Left lung (tissue), 10 donors: ENCODE data around the gene FPR2. TPM values are rescaled to one million over a fixed set of nuclear protein-coding genes. Genes with fewer than 3 reads are reported as not detected.

Source experiments
- ATAC-seq: fragments of 200-7000 bp; cut with Tn5 transposase; one replicate; pipeline ENCODE4 v1.9.1; 2020; ENCODE audit warnings: moderate library complexity
- DNase-seq, 4 donors: peaks; one replicate each; pipeline ENCODE4 v3.0.0-alpha.2; 2013 to 2020
- H3K27ac ChIP-seq, 2 donors: fragments of 200-600 bp; sonication (generic) in 1 of 2; one replicate each; pipeline versions ENCODE4 v1.5.0 to v1.8.0; 2020 to 2021
- H3K27me3 ChIP-seq, 2 donors: fragments of 200-600 bp; sonication (generic) in 1 of 2; one replicate each; pipeline versions ENCODE4 v1.5.0 to v1.8.0; 2020 to 2021
- H3K36me3 ChIP-seq, 2 donors: fragments of 200-600 bp; sonication (generic) in 1 of 2; one replicate each; pipeline versions ENCODE4 v1.5.0 to v1.8.0; 2020 to 2021
- H3K4me1 ChIP-seq, 2 donors: fragments of 200-600 bp; one replicate each; pipeline ENCODE4 v1.8.0; 2021
- H3K4me3 ChIP-seq, 2 donors: fragments of 200-600 bp; sonication (generic) in 1 of 2; one replicate each; pipeline versions ENCODE4 v1.5.0 to v1.8.0; 2020 to 2021; ENCODE audit warnings: mild to moderate bottlenecking in 1 of 2
- H3K9me3 ChIP-seq, 2 donors: fragments of 200-600 bp; sonication (generic) in 1 of 2; one replicate each; pipeline versions ENCODE4 v1.5.0 to v1.8.0; 2020 to 2021
- CTCF ChIP-seq, 2 donors: fragments of 200-600 bp; sonication (generic) in 1 of 2; IDR thresholded peaks; one replicate each; pipeline versions ENCODE4 v1.5.0 to v1.8.0; 2021; ENCODE audit warnings: antibody characterized with exemption in 2 of 2
- intact Hi-C, 2 donors: fragments of 100-400 bp; cut with DNase I; formaldehyde crosslinking; loops; one replicate each; pipeline versions ENCODE4 v1.11.2 to v1.14.2; 2022
- polyA plus RNA-seq, 6 donors: library from polyadenylated mRNA; unstranded; fragments of 120-200 nt; gene quantifications; one replicate each; pipeline ENCODE4 v1.2.1, GENCODE V29; 2013; ENCODE audit not compliant: insufficient read length in 6 of 6
- total RNA-seq, 2 donors: library from RNA; stranded (reverse); fragmentation: NEBNext Ultra II Directional; extraction: Animal tissue kit (Norgen Biotek cat#: 25700); gene quantifications; one replicate each; pipeline ENCODE4 v1.2.1, GENCODE V29; 2021
- donor health status: DM: no; HTN: yes; CAD: no.
- donor health status: DM: no; HTN: no; CAD: no.

FPR2 gene
- total and polyA plus RNA-seq, 8 donors, result 0.14 to 41.7 (median 0.29) TPM

DNA sequence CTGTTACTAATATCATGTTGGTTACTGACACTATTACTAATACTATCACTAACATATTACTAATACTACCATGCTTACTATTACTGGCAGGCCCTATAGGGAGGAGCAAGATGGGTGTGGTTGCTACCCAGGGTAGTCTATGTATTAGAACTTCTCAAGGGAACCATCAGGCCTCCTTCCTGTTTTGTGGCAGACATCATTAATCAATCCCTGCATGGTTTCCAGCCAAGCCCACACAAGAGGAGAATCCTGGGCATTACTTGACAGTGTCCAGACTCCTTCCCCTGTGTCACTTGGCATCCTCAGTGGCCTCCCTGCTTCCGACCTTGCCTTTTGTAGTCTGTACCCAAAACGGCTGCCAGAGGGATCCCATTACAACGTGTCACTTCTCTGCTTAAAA lies 46.1 kb upstream of the FPR2 start:
- Histone ChIP-seq H3K4me3 (no peak overlapping the region), H3K9me3 (no peaks in the 10 kb centered on the region), H3K27me3 (peaks cover 17 to 43% of the 10 kb centered on the region in 2 donors), H3K36me3 (no peaks in the 10 kb centered on the region), H3K4me1 (peaks cover 0 to 6% of the 10 kb centered on the region in 2 donors), H3K27ac (no peak overlapping the region)
- TF ChIP-seq CTCF (IDR thresholded peaks at IDR 0.05), result no peak
- DNase-seq (no peak), ATAC-seq (no peak)
- intact Hi-C loops, result no loop called here

- ATAC-seq, result no peak
- TF ChIP-seq CTCF (IDR thresholded peaks at IDR 0.05), result no peak
- intact Hi-C loops, result no loop called here
- no peak for DNase-seq
- Histone ChIP-seq H3K9me3 (no peaks in the 10 kb centered on the region), H3K4me3 (no peak overlapping the region), H3K27ac (no peak overlapping the region), H3K36me3 (no peaks in the 10 kb centered on the region), H3K27me3 (peaks cover 27 to 53% of the 10 kb centered on the region in 2 donors), H3K4me1 (peaks cover 0 to 6% of the 10 kb centered on the region in 2 donors)
Measured at GRCh38 chr19:51715850-51716249, 45.1 kb upstream of the FPR2 start.

GRCh38 chr19:51716925-51717324 lies 44.1 kb upstream of the FPR2 start:
- ATAC-seq, result no peak
- intact Hi-C loops, result no loop called here
- DNase-seq, result no peak
- H3K27ac ChIP-seq, result no peak overlapping the region
- peaks cover 0 to 6% of the 10 kb centered on the region in 2 donors for H3K4me1 ChIP-seq
- no peak overlapping the region for H3K4me3 ChIP-seq
- no peak for TF ChIP-seq CTCF (IDR thresholded peaks at IDR 0.05)
- H3K36me3 ChIP-seq, result no peaks in the 10 kb centered on the region
- peaks cover 34 to 64% of the 10 kb centered on the region in 2 donors for H3K27me3 ChIP-seq
- no peaks in the 10 kb centered on the region for H3K9me3 ChIP-seq

DNA sequence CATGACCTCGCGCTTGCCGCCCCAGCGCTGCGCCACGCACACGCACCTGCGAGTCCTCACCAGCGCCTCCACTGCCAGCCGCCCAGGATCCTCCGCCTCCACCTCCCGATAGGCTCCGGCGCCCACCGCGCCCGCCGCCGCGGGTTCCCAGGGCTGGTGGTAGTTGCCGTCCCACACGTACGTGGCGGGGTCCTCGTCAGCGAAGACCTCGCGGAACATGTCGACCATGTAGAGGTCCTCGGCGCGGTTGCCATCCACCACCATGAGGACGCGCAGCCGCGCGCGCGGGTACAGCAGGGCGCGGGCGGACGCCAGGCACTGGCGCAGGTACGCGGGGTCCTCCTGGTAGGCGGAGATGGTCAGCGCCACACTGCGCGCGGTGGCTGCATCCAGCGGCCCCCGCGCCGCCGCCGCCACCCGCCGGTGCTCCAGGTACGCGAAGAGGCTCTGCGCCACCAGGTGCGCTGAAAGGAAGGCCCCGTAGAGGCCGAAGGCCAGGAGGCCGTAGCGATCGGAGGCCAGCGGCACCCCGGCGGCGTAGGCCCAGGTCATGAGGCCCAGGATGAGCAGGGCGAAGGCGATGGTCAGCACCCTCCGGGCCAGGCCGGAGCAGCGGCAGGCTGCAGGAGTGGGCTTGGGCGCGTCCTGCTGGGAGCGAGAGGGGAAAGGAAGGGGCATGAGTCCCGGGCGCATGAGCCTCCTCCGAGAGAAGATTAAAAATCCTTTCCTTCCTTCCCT lies 41.6 kb upstream of the FPR2 start:
- peaks cover 34 to 89% of the 10 kb centered on the region in 2 donors for H3K27me3 ChIP-seq
- ATAC-seq, result no peak
- peak overlapping the region in 1 of 2 donors; percentile 11 for H3K4me3 ChIP-seq

More for the DNA sequence above, 41.6 kb upstream of the FPR2 start:
- Histone ChIP-seq H3K9me3 (no peaks in the 10 kb centered on the region), H3K36me3 (no peaks in the 10 kb centered on the region), H3K27ac (no peak overlapping the region), H3K4me1 (peaks cover 0 to 6% of the 10 kb centered on the region in 2 donors)
- no peak for TF ChIP-seq CTCF (IDR thresholded peaks at IDR 0.05)
- no peak for DNase-seq
- intact Hi-C loops, result no loop called here
